GM18858 (cell line): ENCODE data around the gene THSD4.

ENCODE experiments used
- ATAC-seq: cut with Tn5 transposase; IDR thresholded peaks from one replicate; pipeline ENCODE4 v1.9.1; 2021; ENCODE audit not compliant: unreplicated experiment

The THSD4 gene

DNA sequence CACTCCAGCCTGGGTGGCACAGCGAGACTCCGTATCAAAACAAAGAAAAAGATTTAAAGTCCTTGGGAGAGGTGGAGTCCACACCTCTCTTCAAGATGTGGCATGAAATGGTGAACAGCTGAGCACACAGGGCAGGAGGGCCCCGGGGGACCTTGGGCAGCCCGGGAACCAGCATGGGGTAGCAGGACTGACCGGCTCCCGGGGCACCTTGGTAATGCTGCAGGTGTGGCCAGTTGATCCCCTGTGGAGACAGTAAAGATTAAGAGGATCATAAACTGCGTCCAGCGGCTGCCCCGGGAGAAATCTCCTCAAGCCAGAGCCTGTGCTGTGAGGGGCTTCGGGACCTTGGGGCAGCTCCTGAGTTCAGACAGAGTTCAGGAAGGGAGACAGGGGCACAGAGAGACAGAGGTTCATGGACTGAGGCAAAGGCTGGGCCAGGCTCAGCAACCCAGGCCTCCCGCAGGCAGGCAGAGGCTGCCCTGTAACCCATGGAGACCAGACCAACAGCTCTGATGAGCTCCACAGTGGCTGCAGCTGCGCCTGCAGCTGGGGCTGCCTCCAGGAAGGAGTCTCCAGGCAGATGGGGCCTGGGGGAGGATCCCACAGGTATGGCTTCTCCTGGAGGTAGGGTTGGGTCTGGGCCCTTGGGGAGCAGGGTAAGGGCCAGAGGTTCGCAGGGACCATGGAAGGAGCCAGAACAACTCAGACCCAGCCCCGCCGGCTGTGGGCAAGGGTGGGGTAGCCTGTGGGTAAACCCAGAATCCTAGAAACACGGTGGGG is 695.2 kb downstream of the THSD4 start, which contains the start of gene NR2E3:
Gene NR2E3 (plus strand): TSS at position 299 of the 780 bp plus-strand sequence. CDS start 190 bp downstream, at position 489.
- no peak for ATAC-seq

DNA sequence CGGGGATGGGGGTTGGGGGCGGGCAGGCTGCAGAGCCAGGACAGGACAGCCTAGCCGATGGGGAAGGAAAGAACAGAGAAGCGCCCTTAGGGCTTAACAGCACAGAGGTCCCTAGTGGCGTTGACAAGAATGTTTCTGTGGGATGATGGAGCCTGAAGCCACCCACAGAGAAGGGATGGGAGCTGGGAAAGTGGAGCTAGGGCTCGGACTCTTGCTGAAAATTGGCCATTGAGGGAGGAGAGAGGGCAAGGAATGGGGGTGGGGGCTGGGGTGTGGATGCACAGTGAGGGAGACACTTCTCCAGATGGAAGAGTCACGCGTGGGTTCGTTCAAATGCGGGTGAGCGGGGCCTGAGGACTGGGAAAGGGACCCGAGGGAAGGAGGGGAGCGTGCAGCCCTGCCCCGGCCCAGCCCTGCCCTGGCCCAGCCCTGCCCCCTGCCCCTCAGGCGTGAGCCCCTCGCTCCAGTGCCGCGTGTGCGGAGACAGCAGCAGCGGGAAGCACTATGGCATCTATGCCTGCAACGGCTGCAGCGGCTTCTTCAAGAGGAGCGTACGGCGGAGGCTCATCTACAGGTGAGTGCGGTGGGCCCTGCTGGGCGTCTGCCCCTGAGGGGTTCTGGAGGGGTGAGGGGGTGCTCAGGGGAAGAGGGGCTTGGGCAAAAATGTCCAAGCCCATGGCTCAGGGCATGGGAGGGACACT is 695.9 kb downstream of the THSD4 start:
- no peak for ATAC-seq

DNA sequence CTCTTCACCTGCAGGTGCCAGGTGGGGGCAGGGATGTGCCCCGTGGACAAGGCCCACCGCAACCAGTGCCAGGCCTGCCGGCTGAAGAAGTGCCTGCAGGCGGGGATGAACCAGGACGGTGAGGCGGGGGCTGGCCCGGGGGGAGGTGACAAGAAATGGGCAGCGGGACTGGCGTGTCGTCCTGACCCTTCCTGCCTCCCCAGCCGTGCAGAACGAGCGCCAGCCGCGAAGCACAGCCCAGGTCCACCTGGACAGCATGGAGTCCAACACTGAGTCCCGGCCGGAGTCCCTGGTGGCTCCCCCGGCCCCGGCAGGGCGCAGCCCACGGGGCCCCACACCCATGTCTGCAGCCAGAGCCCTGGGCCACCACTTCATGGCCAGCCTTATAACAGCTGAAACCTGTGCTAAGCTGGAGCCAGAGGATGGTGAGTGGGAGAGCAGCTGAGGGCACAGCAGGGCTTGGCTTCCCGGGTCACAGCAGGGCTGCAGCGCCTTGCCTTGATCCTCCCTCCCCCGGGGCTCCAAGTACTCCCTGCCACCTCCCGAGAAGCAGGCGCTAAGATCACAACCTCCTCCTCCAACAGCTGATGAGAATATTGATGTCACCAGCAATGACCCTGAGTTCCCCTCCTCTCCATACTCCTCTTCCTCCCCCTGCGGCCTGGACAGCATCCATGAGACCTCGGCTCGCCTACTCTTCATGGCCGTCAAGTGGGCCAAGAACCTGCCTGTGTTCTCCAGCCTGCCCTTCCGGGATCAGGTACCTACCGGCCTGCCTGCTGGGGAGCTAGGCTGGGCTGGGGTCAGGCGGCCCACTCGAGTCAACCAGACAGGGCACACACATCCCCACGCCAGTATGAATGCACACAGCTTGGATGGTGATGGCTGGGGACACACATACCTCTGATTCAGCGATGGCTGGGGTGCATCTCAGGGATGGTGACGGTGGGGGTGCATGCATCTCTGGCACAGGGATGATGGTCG is 696.8 kb downstream of the THSD4 start:
- ATAC-seq: no peak

DNA sequence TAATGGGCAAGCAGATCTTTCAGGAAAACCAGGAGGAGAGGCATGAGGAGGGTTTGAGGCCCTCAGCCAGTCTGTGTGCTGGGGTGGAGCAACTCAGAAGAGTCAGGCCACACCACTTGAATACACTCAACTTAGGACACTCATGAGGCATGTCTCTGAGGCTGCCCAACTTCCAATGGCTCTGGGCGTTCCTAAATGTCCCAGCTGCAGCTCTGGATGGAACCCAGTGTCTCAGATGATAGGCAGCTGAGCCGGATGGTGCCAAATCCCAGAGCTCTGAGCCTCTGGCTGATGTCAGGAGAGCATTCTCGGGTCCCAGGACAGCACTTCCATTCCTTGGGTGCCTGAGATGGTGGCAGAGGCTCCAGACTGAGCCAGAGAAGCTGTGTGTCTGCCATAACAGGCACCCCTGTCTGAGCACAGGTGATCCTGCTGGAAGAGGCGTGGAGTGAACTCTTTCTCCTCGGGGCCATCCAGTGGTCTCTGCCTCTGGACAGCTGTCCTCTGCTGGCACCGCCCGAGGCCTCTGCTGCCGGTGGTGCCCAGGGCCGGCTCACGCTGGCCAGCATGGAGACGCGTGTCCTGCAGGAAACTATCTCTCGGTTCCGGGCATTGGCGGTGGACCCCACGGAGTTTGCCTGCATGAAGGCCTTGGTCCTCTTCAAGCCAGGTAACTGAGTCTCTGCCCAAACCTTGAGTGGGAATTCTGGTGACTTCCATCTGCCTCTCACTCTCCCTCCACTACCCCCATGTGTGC is 697.9 kb downstream of the THSD4 start:
- no peak for ATAC-seq

DNA sequence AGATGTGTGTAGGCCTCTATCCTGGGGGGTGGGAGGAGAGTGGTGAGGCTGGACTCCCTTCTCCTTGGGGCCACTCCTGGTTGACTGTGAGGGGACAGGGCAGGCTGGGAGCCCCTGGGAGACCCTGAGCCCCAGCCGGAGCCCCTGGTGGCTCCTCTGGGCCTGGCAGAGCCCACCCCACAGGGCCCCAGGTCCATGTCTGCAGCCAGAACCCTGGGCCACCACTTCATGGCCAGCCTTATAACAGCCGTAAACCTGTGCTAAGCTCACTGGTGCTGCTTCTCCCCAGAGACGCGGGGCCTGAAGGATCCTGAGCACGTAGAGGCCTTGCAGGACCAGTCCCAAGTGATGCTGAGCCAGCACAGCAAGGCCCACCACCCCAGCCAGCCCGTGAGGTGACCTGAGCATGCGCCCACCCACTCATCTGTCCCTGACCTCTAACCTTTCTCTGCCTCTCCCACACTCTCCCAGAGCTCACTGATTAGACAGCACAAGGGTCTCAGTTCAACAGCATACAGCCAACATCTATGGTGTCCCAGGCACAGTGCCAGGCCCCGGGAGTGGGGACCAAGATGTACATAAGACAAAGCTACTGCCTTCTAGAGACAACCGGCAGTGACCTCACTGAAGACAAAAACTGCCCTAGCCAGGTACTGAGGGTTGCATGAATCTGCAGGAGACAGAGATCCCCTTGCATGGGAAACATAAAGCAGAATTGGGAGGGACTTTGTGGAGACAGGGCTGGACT is 698.6 kb downstream of the THSD4 start:
- no peak for ATAC-seq

DNA sequence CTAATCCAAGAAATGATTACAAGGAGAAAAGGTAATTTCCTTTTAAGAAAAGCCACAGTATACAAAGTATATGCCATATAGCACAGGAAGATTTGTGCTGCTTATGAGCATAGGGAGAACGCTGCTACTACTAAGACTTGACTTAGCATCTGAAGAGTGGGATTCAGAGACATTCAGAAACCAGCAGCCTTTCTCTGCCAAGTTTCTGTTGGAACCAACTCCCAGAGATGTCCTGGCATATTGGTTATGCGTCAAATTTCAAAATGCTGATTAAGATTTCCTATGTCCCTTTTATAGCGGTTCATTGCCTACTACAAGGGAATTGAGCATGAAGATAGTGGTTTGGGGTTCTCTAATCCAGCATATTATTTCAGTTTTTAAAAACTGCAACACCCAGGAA is 700.0 kb downstream of the THSD4 start:
- ATAC-seq: no peak

DNA sequence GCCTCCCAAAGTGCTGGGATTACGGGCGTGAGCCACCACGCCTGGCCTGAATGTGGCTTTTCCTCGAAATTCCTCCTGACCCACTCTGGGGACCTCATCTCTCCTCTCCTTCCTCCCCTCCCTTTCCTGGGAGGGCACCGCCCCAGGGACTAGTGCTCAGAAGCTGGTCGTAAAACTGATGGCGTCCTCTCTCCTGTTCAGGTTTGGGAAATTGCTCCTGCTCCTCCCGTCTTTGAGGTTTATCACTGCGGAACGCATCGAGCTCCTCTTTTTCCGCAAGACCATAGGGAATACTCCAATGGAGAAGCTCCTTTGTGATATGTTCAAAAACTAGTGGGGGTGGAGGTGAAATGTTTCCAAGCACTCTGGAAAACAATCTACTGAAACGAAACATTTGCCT is 702.1 kb downstream of the THSD4 start:
- ATAC-seq: no peak

DNA sequence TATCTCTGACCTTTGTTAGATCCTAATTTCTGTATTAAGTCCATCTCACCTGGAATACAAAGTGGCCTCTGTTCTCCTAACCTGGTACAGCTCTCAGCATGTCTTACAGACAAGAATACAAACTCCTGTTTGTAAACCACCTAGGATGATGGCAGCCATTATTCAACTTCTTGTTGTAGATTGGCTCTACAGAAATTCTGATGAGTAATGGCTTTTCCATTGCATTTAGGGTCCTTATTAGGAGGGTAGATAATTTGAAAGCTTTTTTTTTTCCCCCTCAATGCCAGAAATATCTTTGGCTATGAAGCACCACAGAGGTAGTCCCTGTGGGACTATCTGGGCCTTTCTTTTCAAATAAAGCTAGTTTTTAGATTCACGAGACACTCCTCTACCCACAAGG is 704.9 kb downstream of the THSD4 start:
- ATAC-seq: no peak

DNA sequence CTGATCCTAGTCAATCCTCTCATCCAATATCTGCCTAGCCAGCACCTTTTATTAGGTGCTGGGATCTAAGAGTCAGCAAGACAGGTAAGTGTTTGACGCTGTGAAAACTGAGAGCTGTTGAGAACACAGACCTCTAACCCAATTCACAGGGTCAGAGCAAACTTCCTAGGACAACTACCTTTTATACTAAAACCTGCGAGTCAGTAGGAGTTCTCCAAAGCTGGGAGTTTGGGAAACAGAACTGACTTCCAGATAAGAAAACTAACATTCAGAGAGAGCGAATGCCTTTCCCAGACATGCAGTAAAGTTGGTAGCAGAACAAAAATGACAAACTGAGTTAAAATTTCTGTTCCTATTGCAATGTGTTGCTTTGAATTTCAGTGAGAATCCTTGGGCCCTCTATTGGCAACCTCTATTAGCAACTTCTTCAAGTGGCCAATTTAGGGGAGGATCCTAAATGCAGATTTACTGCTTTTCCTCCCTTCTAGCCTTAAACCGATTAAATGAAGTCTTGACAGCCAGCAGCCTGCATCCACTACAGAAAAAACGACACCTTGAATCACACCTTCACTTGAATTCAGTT is 706.4 kb downstream of the THSD4 start:
- ATAC-seq: no peak

DNA sequence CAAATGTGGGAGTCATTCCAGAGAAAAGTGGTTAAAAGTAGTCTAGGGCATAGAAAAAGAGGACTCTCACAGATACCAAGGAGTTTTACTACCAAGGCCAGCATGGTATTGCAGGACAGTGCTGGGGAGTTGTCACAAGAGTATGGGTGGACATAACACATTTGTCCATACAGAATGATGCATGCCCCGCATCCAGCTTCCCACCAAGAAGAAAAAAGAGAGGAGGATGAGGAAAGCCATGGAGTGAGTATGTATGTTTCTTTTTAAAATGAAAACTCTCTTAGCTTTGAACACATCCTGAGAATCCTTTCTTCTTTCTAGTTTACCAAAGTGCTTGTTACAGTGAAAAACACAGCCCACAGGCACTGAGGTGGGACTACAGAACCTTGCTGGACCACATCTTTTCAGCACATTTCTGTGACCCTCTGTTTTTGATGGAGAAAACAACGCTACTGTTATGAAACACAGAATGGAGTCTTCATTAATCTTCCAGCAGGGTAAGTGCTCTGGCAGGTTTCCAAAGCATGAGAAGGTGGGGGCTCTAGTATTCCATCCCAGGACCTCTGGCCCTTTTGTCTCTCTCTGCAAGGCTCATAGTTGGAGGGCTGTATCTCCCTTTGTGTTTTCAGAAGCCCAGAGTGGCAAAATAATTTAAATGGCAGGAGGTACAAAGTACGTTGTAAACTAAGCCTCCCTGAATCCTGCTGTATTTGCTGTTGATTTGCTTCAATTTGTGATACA is 707.8 kb downstream of the THSD4 start:
- no peak for ATAC-seq

DNA sequence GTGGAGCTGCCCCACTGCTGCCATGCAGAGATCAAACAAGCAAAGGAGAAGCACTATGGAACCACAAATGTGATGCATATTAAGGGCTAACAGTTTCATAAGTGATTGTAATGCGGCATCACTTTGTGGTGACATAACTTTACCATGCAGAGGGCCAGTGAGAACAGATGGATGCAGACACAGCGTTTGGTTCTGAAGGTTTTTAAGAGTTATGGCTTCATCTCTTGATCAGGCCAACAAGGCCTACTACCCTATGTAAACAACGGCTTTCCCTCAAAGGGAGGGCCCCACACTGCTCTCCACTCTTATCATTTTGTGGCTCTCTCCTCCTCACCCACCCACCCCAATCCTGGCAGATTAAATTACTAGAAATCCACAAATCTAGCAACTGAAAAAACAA is 708.5 kb downstream of the THSD4 start:
- no peak for ATAC-seq

DNA sequence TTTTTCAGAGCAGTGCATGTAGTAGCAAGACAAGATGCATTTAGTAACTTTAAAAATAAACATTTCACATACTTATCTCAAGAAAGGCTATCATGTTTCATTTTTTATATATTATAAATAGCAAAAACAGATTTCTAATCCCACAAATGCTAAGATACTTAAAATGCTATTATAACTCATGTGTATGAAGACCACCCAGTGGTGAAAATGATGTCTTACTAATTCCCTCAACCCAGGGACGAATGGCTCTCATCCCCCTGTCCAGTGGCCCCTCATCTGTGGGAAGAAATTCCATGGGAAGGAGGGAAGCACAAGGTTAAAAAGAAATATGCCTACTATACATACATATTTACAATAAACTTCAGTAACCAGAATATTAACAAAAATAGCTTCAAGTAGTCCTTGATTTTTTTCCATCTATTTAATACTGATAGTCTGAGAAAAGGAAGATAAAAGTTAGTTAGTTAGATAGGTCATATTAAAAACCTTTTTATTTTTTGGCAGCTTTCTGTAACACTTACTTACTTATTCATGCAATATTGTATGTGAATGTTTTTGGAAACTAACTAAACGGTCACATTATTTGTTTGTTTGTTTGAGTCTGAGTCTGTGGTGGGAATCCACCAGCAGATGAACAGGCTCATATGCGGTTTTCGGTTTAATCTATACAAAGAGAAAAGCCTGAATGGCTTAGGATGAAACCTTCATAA is 709.9 kb downstream of the THSD4 start:
- ATAC-seq: no peak

DNA sequence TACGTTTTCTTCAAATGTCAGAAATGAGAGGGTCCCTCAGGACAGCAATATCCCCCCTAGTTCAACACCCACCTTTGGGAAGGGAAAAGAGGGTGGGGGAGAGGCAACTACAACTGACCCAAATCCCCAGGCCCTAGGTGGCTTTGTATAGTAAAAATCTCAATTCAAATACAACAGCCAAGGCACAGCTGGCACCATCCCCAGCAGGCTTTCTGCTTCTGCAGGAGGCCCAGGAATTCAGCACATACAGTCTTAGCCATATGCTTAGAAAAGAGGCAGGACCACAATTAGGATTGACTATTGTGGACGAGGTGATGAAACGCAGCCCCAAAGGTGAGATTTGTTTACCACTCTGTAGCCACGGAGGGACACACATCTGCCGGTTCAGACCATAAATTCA is 710.9 kb downstream of the THSD4 start:
- no peak for ATAC-seq

DNA sequence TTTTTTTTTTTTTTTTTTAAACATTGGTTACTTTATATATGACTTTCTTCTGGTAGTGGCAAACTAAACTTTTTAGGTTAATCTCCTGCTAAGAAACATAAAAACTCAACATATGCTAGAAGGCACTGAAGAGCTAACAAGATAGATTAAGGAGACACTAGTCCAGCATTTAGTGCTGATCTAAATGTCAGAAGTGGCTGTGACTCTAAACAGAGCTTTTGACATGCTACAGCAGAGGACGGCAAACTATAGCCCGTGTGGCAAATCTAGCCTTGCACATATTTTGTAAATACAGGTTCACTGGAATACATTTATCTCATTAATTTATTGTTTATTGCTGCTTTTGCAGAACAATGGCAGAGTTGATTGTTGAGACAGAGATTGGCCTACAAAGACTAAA is 715.7 kb downstream of the THSD4 start:
- no peak for ATAC-seq
